ENCODE data around the gene PDCD1.
"Not testable (repeated sequence)": the region's sequence is repeated elsewhere in the genome, so short reads cannot be mapped to it uniquely, and the experiment has no call there.

The PDCD1 gene

DNA sequence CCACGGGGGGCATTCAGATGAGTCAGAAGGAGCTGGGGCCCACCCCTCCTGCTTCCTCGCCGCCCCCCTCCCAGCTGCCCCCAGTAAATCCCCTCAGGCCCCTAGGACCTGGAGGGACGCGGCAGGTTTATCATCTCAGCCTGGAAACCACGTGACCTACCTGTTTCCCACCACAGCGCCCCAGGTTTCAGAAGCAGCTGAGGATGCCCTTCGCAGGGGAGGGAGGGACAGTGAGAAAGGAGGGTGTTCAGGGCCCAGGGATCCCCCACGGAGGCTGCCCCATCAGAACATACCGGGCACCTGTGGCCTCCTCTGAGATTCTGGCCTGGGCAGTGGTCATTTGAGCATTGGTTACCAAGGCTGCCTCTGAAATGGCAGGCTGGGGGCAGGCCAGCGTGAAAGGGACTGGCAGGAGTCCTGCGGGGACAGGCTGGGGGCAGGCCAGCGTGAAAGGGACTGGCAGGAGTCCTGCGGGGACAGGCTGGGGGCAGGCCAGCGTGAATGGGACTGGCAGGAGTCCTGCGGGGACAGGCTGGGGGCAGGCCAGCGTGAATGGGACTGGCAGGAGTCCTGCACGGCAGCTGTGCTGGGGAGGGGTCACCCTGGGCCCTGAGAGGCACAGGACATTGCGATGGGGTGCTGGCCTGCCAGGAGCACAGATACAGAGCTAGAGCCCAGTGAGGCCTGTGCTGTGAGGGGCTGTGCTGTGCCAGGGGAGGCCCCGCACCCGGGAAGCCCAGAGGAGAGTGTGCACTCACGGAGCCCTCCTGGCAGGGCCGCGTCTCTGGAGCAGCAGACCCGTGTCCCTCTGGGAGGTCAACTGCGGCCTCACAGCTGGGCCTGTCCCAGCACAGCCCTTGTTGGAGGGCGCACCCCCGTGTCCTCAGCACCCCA is 48.1 kb downstream of the PDCD1 start:
- DNase-seq = no peak

DNA sequence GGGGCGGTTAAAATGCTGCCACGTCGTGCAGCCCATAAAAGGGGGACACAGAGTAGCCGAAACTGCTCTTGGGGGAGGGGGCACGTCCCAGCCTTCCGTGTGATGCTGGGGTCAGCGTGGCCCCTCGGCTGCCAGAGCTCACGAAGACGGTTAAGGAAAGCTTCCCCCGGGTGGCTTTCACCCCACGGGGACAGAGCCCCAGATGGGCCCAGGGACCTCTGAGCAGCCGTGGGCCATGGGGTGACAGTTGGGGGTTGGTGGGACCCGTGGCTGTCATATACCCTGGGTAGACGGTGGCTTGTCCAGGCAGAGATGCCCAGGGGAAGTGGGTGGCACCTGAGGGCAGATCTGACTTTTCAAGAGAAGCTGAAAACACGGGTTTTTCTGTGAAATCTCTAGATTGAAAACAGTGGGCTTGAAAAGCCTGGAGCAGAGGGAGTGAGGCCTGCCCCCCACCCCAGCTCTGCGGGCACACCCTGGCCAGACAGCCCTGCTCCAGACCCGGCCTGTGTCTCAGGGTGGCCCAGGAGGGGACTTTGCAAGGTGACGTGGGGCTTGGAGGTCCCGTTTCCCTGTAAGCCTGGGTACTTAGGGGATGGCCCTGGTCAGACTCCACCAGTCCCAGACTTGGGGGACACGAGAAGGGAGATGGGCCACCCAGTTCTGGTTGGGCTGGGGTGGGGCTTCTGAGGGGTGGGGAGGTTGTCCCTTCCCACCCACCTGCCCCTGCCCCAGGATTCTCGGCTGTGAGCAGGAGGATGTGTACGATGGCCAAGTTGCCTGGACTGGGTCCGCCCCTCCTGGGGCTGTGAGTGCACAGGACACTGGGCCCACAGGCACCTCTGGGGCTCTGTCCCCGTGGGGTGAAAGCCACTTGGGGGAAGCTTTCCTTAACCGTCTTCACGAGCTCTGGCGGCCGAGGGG is 49.0 kb downstream of the PDCD1 start:
- no peak for DNase-seq

DNA sequence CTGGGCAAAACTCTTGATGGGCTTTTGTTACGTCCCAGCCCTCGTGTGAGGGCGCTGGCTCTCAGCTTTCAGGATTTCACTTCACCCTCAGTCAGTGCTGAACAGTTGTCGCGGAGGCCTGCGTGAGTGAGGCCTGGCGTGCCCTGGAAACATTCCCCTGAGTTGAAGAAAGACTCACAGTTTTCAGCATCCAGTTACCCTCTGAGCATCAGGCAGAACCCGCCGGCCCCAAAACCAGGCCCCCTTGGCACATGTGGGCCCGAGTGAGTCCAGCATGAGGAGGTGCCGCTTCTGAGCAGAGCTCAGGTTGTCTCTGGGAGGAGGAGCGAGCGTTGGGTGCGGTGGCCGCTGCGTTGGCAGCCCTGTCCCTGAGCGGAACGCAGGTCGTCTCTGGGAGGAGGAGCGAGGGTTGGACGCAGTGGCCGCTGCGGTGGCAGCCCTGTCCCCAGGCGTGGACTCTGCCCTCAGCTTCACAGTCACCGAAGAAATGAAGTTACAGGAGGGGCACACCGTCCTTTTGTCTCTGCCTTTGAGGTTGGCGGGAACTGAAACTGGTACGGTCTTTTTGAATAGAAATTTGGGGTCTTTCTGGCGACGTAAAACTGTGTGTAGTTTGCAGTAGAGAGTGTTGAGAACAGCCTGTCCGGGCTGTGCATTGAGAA is 49.8 kb downstream of the PDCD1 start, which contains the start of gene NEU4:
NEU4 (plus strand) TSS at position 473 of the 662 bp plus-strand sequence. CDS start 5,292 bp downstream, outside the sequence.
- DNase-seq = no peak

DNA sequence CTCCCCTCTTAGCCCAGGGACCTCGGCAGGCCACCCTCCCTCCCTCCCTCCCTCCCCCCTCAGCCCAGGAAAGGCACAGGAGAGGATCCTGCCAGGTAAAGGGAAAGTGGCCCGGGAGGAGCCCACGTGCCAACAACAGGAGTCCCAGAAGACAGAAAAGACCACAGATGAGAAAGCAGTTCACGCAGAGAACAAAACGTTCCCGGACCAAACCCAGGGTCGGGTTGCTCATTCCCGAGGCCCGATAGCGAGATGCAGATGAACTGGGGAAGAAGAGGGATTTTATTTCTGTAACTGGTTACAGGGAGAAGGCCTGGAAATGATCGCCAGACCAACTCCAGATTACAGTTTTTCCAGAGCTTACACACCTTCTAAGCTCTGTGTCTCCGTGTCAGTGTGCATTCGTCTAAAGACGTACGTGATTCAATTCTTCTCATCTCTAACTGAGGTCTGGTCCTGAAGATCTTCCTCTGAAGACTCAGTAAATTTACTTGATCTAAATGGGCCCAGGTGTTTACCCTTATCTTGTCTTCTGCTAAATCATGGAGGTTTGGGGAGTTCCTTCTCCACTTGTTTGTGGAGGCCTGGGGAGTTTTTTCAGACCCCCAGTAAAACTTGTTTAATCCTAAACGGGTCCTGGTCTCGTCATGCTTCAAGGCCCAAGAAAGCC is 50.5 kb downstream of the PDCD1 start:
- peak; percentile 20 for DNase-seq

DNA sequence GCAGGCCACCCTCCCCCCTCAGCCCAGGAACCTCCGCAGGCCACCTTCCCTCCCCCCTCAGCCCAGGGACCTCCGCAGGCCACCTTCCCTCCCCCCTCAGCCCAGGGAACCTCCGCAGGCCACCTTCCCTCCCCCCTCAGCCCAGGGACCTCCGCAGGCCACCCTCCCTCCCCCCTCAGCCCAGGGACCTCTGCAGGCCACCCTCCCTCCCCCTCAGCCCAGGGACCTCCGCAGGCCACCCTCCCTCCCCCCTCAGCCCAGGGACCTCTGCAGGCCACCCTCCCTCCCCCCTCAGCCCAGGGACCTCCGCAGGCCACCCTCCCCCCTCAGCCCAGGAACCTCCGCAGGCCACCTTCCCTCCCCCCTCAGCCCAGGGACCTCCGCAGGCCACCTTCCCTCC is 52.5 kb downstream of the PDCD1 start:
- not testable (repeated sequence) for DNase-seq

DNA sequence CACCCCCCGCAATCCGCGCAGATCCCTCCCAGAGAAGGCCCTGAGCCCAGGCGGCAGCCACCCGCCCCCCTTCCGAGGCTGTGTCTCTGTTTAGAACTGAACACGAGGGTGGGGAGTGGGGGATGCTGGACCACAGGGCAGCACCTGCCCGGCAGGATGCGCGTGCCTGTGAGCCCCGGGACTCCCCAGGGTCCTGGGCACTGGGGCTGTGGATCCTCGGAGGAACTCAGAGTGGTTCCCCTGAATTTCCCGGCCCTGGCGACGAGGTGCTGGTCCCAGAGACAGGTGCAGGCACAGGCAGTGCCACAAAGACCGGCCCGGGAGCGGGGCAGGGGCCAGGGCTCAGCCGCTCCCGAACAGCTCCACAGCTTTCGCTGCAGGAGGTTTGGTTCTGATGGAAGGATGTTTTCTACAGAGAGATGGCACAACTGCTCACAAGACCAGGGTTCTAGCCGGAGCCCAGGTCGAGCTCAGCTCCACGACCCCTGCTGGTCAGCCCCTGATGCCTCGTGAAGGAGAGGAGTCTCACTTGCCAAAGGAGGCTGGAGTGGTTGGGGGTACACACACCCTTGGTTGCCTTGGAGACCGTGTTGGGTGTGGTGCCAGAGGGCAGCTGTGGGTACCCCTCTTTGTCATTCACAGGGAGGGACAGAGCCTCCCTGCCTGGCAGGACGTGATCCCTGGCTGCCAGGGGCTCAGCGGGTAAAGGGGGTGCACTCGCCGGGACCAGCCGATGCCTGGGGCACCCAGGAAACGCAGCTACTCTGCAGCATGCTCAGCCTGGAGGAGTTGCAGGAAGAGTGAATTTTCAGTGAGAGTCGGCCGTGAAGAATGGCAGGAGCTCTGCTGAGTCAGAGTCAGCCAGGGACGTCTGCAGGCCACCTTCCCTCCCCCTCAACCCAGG is 54.1 kb downstream of the PDCD1 start:
- DNase-seq = peak; percentile 65

DNA sequence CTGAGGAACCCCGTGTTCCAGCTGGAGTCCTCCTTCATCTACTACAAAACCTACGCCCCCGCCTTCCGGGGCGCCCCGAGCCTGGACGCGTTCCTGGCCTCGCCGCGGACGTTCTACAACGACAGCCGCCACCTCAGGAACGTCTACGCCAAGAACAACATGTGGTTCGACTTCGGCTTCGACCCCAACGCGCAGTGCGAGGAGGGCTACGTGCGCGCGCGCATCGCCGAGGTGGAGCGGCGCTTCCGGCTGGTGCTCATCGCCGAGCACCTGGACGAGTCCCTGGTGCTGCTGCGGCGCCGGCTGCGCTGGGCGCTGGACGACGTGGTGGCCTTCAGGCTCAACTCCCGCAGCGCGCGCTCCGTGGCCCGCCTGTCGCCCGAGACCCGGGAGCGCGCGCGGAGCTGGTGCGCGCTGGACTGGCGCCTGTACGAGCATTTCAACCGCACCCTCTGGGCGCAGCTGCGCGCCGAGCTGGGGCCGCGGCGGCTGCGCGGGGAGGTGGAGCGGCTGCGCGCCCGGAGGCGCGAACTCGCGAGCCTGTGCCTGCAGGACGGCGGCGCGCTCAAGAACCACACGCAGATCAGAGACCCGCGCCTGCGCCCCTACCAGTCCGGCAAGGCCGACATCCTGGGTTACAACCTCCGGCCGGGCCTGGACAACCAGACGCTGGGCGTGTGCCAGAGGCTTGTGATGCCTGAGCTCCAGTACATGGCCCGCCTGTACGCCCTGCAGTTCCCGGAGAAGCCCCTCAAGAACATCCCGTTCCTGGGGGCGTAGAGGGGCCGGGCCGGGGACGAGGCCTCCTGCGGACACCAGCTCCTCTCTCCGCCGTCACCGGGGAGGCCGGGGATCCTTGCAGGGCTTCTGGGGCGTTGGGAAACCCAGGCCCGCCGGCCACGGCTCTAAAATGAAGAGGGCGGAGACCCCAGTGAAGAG is 55.0 kb downstream of the PDCD1 start:
- DNase-seq = peak; percentile 34

DNA sequence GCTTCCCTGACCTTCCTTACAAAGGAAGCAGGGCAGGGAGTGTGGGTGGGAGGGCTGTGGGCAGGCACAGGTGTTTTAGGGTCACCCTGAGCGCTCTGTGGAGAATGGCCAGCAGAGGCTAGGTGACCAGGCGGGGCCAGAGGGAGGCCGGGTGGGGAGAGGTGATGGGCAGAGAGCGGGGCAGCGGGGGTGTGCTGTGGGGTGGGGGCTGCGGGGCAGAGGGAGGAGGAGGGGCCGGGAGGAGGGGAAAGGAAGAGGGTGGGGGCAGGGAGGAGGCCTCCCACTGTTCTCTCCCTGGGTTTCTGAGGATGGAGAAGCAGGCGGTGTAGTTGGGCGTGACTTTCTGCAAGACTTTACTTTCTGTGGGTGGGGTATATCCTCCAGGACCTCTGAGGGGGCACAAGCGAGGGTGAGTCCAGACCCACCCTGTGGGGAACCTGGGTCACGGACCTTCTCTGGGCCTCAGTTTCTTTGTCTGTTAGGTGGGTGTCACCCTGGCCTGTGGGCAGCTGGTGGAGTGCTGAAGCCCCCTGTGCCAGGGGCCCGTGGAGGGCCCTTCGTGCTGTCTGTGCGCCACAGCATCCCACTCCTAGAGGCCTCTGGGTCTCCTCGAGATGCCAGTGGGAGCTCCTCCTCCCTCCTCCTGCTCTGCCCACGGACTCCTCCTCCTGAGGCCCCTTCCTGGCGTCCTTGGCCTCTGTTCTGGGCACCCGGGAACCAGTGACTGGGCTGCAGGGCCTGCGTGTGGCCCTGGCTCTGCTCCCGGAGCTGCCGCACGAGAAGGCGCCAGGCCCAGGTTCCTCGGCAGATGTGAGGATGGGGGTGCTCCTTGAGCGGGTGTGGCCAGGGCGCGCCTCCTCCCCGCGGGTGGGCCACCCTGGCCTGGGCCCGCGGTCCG is 56.0 kb downstream of the PDCD1 start:
- DNase-seq = no peak

DNA sequence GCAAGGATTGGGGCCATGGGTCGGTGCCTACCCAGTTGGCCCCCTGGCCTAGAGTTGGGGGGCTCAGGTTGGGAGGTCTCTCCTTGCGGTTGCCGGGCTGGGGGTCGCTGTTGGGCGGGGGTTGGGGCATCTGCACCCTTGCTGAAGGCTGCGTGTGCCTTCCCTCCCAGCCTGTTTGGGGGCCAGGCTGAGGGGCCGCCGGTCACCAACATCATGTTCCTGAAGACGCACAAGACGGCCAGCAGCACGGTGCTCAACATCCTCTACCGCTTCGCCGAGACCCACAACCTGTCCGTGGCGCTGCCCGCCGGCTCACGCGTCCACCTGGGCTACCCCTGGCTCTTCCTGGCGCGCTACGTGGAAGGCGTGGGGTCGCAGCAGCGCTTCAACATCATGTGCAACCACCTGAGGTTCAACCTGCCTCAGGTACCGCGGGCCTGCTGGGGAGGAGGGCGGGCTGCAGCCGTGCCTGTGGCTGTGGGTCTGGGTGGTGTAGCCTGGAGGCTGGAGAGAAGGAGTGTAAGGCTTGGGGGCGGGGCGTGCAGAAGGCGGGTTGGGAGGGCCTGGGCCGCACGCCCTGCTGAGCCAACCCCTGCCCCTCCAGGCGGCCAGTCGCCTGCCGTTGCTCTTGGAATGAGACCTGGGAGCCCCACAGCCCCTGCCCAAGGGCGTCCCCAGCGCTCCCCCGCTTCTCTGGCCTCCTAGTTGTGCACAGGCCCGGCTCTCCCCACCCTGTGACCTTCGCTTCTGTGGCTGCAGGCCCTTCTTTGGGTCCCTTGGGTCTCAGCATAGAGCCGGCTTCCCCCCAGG is 56.9 kb downstream of the PDCD1 start:
- no peak for DNase-seq

DNA sequence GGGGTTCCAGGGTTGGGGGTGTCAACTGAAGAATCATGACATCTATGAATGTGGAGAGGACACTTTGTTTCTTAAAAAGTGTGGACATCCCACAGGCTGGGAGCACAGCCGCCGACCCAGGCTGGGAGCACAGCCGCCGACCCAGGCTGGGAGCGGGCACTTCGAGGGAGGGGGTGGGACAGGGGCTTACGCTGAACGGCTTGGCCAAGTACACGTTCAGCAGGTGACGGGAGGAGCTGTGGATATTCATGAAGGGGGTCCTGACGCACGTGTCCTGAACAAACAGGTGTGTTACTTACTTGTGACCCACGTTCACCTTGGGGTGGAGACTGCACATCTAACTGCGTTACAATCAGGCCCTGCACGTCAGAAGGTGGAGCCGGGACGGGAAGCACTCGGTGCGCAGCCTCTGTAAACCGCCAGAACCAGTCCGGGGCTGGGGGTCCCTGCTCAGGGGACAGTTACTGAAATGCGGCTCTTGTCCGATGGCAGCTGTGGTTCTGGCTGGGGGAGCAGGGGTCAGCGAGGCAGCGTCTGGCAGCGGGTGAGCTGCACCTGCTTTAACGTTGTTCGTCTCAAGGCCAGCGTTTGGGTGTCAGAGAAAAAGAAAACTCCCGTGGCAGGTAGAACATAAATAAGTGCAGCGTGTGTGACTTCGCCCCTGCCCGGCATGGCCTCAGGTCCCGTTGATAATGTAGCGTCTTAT is 58.3 kb downstream of the PDCD1 start:
- not testable (repeated sequence) for DNase-seq

All from fibroblast of upper back skin (primary cell).